HepG2 (cell line): ENCODE results near the gene CBX5. TPM values are rescaled to one million over a fixed set of nuclear protein-coding genes. Genes with fewer than 3 reads are reported as not detected.
A peak's percentile ranks its signal among the peaks of the same experiment; 100 is the strongest.

Source experiments
- ATF7 ChIP-seq, 2 experiments: fragments of 450-650 bp in 1 of 2; sonication (generic) in 1 of 2; formaldehyde crosslinking in 1 of 2; IDR thresholded peaks; 2 replicates each; pipeline versions ENCODE4 v1.4.0 to v1.6.1; 2016 to 2020; ENCODE audit warnings: antibody characterized with exemption in 1 of 2, mild to moderate bottlenecking in 1 of 2, missing genetic modification reagents in 1 of 2
- CBX5 ChIP-seq: sonication (generic); formaldehyde crosslinking; IDR thresholded peaks from 2 replicates; pipeline ENCODE4 v1.4.0; 2020; ENCODE audit warnings: missing genetic modification reagents, borderline replicate concordance
- CEBPZ ChIP-seq: IDR thresholded peaks from 2 replicates; pipeline ENCODE4 v1.6.1; 2012; ENCODE audit warnings: low read length, improper control_type of control experiment
- EEA1 ChIP-seq: sonication (generic); formaldehyde crosslinking; IDR thresholded peaks from 2 replicates; pipeline ENCODE4 v1.5.1; 2020; ENCODE audit warnings: mild to moderate bottlenecking, missing genetic modification reagents, borderline replicate concordance
- HOXA3 ChIP-seq: sonication (generic); formaldehyde crosslinking; IDR thresholded peaks from 2 replicates; pipeline ENCODE4 v1.5.0; 2020; ENCODE audit warnings: missing genetic modification reagents
- KLF13 ChIP-seq: sonication (generic); formaldehyde crosslinking; IDR thresholded peaks from 2 replicates; pipeline ENCODE4 v1.4.0; 2020; ENCODE audit warnings: mild to moderate bottlenecking, missing genetic modification reagents
- MBD4 ChIP-seq: IDR thresholded peaks from 2 replicates; pipeline ENCODE4 v1.6.1; 2012; ENCODE audit warnings: low read length, inconsistent platforms, borderline replicate concordance
- MED8 ChIP-seq: sonication (generic); formaldehyde crosslinking; IDR thresholded peaks from 2 replicates; pipeline ENCODE4 v1.8.1; 2023; ENCODE audit warnings: mild to moderate bottlenecking, missing genetic modification reagents; ENCODE audit not compliant: insufficient replicate concordance
- MIXL1 ChIP-seq: IDR thresholded peaks from 2 replicates; pipeline ENCODE4 v1.6.1; 2016
- PCBP2 ChIP-seq: fragments of 200-400 bp; formaldehyde crosslinking; optimal IDR thresholded peaks from 2 replicates; pipeline ENCODE3; 2018; ENCODE audit warnings: low read length, low read depth; ENCODE audit not compliant: poor library complexity, severe bottlenecking
- SETDB1 ChIP-seq: sonication (generic); formaldehyde crosslinking; IDR thresholded peaks from 2 replicates; pipeline ENCODE4 v1.5.1; 2020; ENCODE audit warnings: missing genetic modification reagents, mild to moderate bottlenecking, borderline replicate concordance
- TERF1 ChIP-seq: sonication (generic); formaldehyde crosslinking; IDR thresholded peaks from 2 replicates; pipeline ENCODE4 v1.8.0; 2022; ENCODE audit warnings: mild to moderate bottlenecking, missing genetic modification reagents, moderate library complexity
- THYN1 ChIP-seq: sonication (generic); formaldehyde crosslinking; IDR thresholded peaks from 2 replicates; pipeline ENCODE4 v1.8.1; 2023; ENCODE audit warnings: low read depth, mild to moderate bottlenecking, moderate library complexity, missing genetic modification reagents, borderline replicate concordance
- WIZ ChIP-seq: sonication (generic); formaldehyde crosslinking; IDR thresholded peaks from 2 replicates; pipeline ENCODE4 v1.5.1; 2020; ENCODE audit warnings: mild to moderate bottlenecking, missing genetic modification reagents
- ZMYM4 ChIP-seq: sonication (generic); formaldehyde crosslinking; IDR thresholded peaks from 2 replicates; pipeline ENCODE4 v1.8.1; 2023; ENCODE audit warnings: mild to moderate bottlenecking, missing genetic modification reagents
- ZNF207 ChIP-seq: fragments of 450-650 bp; IDR thresholded peaks from 2 replicates; pipeline ENCODE4 v1.6.1; 2016; ENCODE audit warnings: antibody characterized with exemption, borderline replicate concordance
- ZNF276 ChIP-seq: sonication (generic); formaldehyde crosslinking; IDR thresholded peaks from 2 replicates; pipeline ENCODE4 v1.4.0; 2020; ENCODE audit warnings: mild to moderate bottlenecking, low read depth, missing genetic modification reagents
- ZNF333 ChIP-seq: sonication (generic); formaldehyde crosslinking; IDR thresholded peaks from 2 replicates; pipeline ENCODE4 v1.4.0; 2020; ENCODE audit warnings: mild to moderate bottlenecking, missing genetic modification reagents, borderline replicate concordance
- ZNF367 ChIP-seq: sonication (generic); formaldehyde crosslinking; IDR thresholded peaks from 2 replicates; pipeline ENCODE4 v1.4.0; 2020; ENCODE audit warnings: missing genetic modification reagents, borderline replicate concordance
- ZNF614 ChIP-seq: IDR thresholded peaks from 2 replicates; pipeline ENCODE4 v1.6.1; 2018; ENCODE audit warnings: missing biosample characterization, missing genetic modification reagents, inconsistent platforms, borderline replicate concordance
- ZNF747 ChIP-seq: sonication (generic); formaldehyde crosslinking; IDR thresholded peaks from 2 replicates; pipeline ENCODE4 v1.8.1; 2023; ENCODE audit warnings: missing genetic modification reagents, mild to moderate bottlenecking, borderline replicate concordance
- ZNF780A ChIP-seq: sonication (generic); formaldehyde crosslinking; IDR thresholded peaks from 2 replicates; pipeline ENCODE4 v1.8.0; 2022; ENCODE audit warnings: mild to moderate bottlenecking, missing genetic modification reagents, moderate library complexity
- ZNF792 ChIP-seq: IDR thresholded peaks from 2 replicates; pipeline ENCODE4 v1.6.1; 2016
- polyA plus RNA-seq, 8 experiments: library from polyadenylated mRNA; depleted of rRNA in 3 of 8; stranded (reverse) in 7 of 8; unstranded in 1 of 8; fragments of >200 nt; fragmentation: Illumina TruSeq in 4 of 8; extraction: Trizol in 4 of 8; gene quantifications; 2 replicates each; pipeline versions ENCODE4 v1.2.1 to v1.2.3, GENCODE V29; 2011 to 2016; ENCODE audit warnings: low read depth in 4 of 8, missing spikeins in 1 of 8, mixed read lengths in 1 of 8; ENCODE audit not compliant: insufficient read depth in 1 of 8
- total RNA-seq, 5 experiments: library from RNA; depleted of rRNA; stranded (reverse); fragments of >200 nt; fragmentation: Illumina TruSeq; extraction: Trizol; gene quantifications; 2 replicates each; pipeline ENCODE4 v1.2.3, GENCODE V29; 2016; ENCODE audit warnings: low read depth in 1 of 5

Gene CBX5
- total and polyA plus RNA-seq, 2 of the 13 experiments (the other 11 are each of a cell fraction or from before 2014, with no cell fraction given) = 16.0 to 22.2 TPM

- TF ChIP-seq ZMYM4 (CRISPR knock-in tag) = peak; percentile 32
- TF ChIP-seq PCBP2 = no peak
- TF ChIP-seq KLF13 (CRISPR knock-in tag) = no peak
- peak; percentile 34 for TF ChIP-seq MED8
- no peak for TF ChIP-seq ZNF780A (CRISPR knock-in tag)
- no peak for TF ChIP-seq ZNF367 (CRISPR knock-in tag)
- peak; percentile 67; the same call in 1 of the 2 replicates for TF ChIP-seq HOXA3 (CRISPR knock-in tag)
- TF ChIP-seq ZNF614 = 0 out of 2 replicates have a peak, but pooled peaks have one; percentile 9
- TF ChIP-seq ZNF207 = no peak
- no peak for TF ChIP-seq SETDB1 (CRISPR knock-in tag)
- peak; percentile 72 for TF ChIP-seq ZNF333
- no peak for TF ChIP-seq ATF7 (IDR thresholded peaks at IDR 0.05)
- no peak for TF ChIP-seq ATF7 (CRISPR knock-in tag; IDR thresholded peaks at IDR 0.05)
- TF ChIP-seq THYN1 (CRISPR knock-in tag) = no peak
- peak; percentile 68 for TF ChIP-seq CEBPZ
- TF ChIP-seq CBX5 (CRISPR knock-in tag) = no peak; the same call in 1 of the 2 replicates
- TF ChIP-seq MBD4 = no peak
- TF ChIP-seq EEA1 (CRISPR knock-in tag) = no peak; the same call in 1 of the 2 replicates
- peak; percentile 40; the same call in 1 of the 2 replicates for TF ChIP-seq MIXL1
- TF ChIP-seq TERF1 = no peak
- peak; percentile 68; the same call in 1 of the 2 replicates for TF ChIP-seq ZNF792 (CRISPR knock-in tag)
- no peak for TF ChIP-seq WIZ (CRISPR knock-in tag)
- peak; percentile 44; the same call in 1 of the 2 replicates for TF ChIP-seq ZNF276 (CRISPR knock-in tag)
- no peak for TF ChIP-seq ZNF747 (CRISPR knock-in tag)
Measured at GRCh38 chr12:54279632-54280467, at the start of gene CBX5 (continued).
